Retina (tissue), 1 donor: ENCODE measurements around the gene HBP1.
"Not testable (repeated sequence)": the region's sequence is repeated elsewhere in the genome, so short reads cannot be mapped to it uniquely, and the experiment has no call there.

Source experiments
- DNase-seq: peaks from one replicate; pipeline ENCODE4 v3.0.0-alpha.2; 2016

HBP1 gene, protein sequence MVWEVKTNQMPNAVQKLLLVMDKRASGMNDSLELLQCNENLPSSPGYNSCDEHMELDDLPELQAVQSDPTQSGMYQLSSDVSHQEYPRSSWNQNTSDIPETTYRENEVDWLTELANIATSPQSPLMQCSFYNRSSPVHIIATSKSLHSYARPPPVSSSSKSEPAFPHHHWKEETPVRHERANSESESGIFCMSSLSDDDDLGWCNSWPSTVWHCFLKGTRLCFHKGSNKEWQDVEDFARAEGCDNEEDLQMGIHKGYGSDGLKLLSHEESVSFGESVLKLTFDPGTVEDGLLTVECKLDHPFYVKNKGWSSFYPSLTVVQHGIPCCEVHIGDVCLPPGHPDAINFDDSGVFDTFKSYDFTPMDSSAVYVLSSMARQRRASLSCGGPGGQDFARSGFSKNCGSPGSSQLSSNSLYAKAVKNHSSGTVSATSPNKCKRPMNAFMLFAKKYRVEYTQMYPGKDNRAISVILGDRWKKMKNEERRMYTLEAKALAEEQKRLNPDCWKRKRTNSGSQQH

DNA sequence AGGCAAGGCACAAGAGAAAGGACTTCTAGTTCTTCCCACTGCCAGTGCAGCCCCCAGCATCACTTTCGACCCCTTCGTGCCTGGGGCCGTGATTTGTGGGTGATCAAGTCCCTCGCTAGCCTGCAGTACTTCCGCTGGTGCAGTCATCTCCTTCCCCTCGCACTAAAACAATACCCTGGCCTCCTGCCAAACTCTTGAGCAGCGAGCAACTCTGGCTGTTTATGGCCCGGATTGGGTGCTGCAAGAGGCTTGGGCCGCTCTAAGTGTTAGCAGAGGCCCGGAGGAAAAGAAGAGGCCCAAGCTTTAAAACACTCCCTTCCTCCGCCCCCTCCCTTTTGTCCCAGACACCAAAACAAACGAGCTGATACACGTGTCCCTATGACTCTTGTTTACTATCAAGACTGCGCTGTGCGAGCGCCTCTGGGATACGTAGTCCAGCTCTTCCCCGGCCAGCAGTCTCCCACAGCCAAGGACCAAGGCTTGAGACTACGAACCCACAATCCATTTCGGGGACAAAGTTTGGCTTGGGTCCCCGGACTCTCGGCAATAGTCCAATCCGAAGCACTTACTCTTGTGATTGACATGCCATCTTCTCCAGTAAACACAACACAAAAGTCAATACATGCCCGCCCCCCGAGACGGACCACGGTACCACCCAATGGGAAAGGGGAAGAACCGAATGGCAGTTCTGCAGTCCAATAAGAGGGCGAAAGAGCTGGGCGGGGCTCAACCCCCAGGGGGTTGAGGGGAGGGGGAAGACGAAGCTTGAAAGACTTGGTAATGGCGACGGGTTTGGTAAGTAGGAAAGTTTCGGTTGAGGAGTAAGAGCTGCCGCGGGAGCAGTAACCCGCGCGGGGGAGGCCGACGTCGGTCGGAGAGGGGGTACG is at the start of gene HBP1:
HBP1 (plus strand) TSS at position 771 of the 887 bp plus-strand sequence. CDS start 10,891 bp downstream, outside the sequence.
- peak; percentile 98 for DNase-seq

DNA sequence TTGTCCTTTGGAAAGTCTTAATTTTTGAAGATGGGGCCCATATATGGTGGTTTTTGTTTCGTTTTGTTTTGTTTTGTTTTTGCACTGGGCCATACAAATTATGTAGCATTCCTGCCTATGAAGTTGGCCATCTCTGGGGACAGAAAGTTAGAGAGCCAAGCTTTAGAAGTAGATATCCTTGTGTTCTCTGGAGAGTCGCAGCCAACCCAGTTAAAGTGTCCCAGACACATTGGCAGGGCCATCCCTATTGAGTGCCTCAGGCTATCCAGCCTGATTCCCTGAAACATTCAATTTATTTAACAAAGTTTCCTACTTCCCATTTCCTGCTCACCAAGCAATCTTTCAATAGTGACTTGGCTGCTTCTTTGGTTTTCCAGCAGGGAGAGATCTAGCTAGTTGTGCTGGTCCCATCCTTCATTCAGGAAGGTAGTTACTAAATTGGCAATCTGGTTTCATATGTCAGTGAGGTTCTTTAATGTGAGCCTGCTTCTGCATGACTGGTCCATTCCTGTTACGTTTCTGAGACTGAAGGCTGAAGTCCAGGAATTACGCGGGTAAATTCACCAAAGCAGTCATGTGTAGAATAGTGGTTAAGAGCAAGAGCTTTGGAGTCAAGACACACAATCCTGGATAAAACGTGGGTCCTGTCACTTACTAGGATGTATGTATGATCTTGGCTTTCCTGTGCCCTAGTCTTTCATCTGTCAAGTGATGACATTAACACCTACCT is 49.3 kb upstream of the HBP1 start:
- DNase-seq = peak; percentile 25

DNA sequence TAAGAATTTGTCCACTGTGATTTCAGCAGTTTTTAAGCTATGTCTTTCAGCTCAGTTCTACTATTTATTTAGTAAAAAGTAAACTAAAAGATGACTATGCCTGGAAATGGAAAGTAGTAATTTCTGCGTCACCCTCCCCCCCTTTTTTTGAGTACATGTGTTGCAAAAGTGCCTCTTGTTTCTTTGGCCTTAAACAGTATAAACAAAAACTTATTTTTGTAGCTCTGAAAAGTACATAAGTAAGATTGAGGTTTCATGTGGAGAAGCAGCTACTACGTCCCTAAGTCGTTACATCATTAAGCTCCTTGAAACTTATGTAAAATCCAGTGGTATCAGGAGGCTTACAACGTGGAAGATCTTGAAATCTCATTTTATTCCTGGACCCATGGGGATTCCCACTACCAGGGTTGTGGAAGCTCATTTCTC is 46.3 kb upstream of the HBP1 start:
- DNase-seq = no peak

DNA sequence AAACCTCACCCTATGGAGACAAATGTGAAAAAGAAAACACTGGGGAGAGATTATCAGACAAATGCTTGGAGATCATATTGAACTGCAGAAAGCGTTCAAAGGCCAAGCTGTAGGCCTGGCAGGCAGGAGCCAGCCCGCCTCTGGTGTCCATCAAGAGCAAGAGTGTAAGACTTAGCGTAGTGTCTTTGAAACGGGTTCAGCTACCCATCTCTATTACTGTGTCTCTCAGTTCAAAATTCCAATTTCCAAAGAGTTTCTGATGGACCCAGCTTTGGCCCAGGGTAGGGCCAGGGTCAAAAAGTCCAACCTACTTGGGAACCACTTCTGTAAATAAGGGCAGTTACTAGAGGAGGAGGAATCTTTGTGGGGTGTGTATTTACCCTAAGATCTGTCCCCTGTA is 45.4 kb upstream of the HBP1 start:
- no peak for DNase-seq

DNA sequence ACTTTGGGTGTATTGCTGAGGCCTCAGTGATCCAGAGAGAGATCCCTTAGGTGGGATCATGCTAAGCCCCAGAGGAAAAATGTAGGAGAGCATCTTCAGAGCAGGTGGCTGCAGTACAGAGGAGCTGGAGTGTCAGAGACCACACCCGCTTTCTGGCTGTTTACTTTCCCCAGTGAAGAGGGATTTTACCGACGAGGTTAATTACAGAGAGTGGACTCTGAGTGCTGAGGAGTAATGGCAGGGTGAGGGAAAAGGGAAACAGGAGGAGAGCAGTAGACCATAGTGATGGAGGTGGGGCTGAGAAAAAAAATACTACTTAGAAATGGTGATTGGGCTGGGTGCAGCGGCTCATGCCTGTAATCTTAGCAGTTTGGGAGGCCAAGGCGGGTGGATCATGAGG is 43.3 kb upstream of the HBP1 start:
- no peak for DNase-seq

DNA sequence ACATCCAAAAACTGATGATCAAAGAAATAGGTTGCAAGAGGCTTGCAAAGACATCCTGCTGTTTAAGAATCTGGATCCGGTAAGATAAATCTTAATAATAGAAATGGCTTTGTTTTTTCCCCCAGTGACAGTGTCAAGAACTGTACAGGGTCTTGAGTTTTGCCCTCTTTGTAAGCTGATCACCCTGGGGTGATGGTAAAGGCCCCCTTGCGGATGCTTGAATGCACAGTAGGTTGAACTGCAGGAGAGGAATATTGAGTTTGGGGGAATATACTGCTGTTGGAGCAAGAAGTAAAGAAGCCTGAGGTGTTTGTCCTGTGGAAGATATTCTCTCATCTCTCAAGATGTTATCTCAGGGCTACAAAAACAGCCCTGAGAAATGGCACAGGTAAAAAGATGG is 40.6 kb upstream of the HBP1 start:
- no peak for DNase-seq

DNA sequence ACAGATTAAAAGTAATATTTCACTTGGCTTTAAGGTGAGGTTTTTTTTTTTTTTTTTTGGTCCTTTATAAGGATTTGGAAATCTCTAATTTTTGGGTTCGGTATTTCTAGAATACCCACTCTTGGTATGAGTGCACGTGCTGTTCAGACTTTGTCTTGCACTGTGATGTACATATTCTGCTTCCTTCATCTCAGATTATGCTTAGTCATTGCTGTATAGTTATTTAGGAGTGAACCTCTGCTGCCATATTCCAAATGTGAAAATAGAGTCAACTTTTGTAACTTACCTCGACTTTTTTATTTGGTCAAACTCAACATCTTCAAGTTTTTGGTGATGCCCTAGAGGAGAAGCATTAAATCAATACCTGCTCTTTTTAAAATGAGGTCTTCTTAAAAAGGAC is 40.1 kb upstream of the HBP1 start:
- no peak for DNase-seq

DNA sequence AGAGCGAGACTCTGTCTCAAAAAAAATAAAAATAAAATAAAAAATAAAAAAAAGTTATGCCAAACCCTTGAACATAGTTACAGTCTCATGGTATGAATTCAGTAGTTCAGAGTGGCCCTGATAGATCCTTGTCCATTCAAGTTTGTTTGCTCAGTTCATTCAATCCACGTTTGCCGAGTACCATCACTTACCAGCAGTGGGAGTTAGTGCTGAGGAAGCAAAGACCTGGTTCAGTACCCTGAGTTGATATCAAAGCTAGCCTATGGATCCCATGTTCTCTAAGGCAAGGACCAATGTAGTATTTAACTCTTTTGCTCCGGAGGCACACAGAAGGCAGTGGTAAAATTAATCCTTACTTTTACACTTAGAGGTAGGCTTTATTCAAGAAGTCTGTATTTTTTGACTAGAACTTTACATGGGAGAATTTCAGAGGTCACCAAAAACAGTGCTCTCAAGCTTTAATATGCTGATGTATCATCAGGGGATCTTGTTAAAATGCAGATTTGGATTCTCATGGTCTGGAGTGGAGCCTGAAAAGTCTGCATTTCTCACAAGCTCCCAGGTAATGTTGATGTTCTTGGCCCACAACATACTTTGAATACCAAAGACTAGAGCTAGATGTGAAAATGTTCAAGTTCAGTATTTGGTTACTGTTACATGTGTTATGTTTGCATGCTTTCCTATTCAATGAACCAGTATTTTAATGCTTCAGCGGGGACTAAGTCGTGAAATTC is 38.1 kb upstream of the HBP1 start:
- DNase-seq = no peak

DNA sequence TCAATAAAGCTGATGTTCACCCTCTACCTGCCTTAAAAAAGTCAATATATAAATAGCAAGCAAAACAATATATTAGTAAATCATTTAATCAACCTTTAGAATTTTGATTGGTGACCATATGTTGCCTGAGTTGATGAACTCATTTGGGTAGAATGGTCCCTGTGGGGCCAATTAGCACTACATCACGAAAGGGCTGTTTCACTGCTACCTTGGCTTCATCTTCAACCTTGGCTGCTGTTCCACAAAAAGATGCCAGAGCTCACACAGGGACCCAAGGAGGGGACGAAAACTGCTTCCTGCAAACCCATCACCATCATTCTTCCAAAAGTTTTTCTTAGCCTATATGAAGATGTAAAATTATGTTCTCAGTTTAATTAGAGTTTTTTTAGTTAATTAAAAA is 35.4 kb upstream of the HBP1 start:
- DNase-seq = no peak

DNA sequence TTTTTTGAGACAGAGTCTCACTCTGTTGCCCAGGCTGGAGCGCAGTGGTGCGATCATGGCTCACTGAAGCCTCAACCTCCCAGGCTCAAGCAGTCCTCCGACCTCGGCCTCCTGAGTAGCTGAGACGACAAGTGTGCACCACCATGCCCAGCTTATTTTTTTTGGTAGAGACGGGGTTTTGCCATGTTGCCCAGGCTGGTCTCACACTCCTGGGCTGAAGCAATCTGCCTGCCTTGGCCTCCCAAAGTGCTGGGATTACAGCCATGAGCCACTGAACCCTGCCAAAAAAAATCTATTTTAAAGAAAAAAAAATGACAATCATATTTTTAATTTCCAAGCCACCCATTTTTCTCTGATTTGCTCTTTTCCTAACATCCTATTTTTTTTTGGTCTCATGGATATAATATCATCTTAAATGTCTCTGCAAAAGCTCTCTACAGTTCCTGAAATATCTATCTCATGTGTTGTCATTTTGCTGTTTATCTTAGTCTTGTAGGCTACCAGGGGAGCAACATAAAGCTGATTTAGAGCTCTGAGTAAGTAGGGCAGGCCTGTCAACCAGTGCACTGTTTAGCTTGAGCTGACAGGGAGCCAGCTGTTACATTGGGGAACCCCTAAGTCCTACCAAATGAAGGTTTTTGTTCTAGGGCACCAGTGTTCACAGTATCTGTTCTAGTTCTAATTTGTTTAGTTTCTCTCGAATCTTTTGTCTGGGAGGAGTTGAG is 29.9 kb upstream of the HBP1 start:
- DNase-seq = no peak

DNA sequence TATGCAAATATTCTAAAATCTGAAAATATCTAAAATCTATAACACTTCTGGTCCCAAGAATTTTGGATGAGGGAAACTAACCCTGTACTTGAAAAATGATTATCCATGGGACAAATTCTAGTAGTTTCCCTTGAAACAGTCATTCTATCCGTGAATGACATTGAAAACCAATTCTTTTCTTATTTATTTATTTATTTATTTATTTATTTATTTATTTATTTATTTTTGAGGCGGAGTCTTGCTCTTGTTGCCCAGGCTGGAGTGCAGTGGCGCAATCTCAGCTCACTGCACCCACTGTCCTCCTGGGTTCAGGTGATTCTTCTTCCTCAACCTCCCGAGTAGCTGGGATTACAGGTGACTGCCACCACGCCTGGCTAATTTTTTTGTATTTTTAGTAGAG is 24.9 kb upstream of the HBP1 start:
- not testable (repeated sequence) for DNase-seq

DNA sequence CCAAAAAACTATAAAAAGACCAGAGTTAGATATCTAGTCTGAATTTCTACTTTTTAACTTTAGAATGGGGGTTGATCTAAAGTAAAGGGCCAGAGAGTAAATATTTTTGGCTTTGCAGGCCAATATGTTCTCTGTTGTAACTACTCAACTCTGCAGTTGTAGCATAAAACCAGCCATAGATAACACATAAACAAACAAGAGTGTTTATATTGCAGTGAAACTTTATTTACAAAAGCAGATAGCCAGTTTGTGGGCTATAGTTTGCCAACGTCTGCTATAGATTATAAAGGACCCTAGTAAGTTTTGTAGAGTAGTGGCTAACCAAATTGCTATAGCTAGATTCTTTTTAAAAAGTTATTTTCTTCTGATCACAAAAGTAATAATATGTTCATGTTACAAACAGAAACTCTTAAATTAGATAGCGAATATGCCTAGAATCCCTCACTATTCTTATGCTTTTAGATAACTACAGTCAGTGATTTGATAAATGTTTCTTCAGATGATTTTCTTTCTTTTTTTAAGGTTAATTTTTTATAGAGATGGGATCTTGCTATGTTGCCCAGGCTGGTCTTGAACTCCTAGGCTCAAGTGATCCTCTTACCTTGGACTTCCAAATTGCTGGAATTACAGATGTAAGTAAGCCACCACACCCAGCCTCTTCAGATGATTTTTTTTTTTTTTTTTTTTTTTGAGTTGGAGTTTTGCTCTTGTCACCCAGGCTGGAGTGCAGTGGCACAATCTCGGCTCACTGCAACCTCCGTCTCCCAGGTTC is 23.6 kb upstream of the HBP1 start:
- no peak for DNase-seq

DNA sequence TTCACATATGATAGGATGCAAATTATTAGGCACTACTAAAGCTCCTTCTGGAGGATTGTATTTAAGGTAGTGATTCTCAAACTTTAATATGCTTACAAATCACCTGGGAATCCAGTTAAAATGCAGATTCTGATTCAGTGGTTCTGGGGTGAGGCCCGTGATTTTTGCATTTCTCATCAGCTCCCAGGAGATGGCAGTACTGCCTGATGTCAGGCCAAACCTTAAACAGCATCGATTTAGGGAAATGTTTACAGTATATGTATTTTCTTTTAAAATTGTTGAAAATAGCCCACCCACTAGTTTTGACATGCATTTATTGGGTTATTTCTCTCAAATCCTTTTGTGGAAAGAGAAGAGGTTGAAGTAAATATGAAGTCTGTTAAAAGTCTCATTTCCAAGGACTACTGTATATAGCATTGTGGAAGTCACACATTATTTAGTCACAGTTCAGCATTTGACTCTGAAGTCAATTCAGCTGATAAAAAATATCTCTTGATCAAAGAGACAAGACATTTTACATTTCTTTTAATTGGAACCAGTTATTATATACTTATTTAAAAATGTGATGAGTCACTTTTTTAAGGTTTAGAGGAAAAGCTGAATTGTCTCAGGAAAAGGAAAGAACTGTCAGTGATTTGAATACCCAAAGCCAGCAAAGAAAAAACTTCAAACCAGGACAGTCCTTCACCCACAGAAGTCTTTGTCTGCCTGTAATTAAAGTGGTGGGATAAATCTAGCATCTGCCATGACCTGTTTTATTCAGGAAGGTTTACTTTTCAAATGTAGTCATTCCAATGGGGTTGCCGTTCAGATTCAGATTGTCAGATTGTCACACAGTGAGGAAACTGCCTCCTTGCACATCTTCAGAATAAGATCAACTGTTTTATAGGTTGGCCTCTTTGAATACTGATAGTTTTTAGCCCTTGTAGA is 21.1 kb upstream of the HBP1 start:
- DNase-seq = peak; percentile 27

DNA sequence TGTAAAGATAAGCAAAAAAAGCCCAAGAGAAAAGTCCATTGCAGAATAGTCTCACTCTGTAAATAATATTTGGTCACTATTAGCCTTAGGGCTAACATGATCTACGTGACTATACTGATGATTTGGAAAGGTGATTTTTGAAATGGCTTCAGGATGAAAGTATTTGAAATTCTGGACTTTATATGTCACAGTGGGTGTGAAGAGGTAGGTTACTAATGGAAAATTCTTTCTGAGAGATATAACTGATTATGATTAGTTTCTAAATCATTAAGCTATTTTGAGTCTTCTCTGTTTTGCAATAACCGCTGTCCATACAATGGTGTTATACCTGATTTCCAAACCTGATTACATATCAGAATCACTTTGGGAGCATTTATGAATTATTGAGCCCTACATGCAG is 20.1 kb upstream of the HBP1 start:
- no peak for DNase-seq

DNA sequence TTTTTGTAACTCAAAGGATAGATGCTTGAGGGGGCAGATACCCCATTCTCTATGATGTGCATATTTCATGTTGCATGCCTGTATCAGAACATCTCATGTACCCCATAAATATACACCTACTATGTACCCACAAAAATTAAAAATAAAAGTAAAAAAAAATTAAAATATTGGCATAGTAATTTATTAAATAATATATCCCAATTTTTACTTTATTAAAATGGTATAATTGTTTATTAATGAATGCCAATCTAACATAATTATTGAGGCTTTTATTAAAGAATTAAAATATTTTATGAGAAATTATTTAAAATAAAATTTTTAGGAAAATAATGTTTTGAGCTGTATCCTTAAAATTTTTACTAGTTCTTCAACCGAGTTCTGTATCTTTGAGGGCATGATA is 18.9 kb upstream of the HBP1 start:
- no peak for DNase-seq

DNA sequence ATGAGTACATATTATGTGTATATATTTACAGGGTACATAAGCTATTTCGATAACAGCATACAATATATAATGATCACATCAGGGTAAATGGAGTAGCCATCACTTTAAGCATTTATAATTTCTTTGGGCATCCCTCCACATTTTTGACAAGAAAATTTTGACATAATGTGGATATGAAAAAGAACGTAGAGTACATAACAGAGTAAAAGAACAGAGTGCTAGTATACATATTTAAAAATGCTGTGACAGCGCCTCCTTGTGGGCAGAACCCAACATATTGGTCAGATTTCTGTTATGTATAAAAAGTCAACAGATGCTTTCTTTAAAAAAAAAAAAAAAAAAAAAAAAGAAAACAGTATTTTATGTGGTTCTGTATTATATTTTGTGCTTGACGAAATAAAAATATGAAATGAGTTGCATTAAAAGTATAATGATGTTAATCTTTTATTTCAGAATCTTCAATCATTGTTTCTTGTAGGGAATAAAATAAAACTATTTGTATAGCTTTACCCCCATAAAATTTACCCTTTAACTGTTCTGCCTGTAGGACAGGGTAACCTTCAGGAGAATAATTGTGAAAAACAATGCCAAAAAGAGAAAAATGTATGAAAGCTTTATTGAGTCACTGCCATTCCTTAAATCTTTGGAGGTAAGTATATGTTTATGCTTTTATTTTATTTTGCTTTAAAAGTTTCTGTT is 18.3 kb upstream of the HBP1 start:
- DNase-seq = peak; percentile 35

DNA sequence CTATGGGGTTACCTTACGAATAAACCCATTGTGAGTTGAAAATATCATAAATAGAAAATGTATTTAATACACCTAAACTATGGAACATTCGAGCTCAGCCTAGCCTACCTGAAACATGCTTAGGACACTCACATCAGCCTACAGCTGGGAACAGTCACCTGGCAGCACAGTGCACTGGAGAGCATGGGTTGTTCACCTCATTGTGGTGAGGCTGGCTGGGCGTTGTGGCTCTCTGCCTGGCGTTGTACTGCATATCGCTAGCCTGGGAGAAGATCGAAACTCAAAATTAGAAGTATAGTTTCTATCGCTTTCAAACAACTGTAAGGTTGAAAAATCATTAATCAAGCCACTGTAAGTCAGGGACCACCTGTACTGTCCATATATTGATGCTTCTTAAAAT is 17.3 kb upstream of the HBP1 start:
- no peak for DNase-seq

DNA sequence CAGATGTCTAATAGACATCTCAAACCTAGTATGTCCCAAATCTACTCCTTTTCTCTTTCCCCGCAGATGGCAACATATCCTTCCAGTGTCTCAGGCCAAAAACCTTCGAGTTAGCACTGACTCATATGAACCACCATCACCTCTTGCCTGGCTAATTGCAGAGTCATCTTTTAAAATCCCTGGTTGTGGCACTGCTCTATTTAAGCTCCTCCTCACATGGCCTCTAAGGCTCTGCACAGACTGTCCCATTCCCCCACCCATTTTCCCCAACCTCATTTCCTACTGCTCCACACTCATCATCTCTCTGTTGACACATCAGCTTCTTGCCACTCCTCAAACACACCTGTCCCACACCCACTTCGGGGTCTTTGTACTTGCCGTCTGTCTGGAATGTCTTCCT is 16.8 kb upstream of the HBP1 start:
- no peak for DNase-seq

DNA sequence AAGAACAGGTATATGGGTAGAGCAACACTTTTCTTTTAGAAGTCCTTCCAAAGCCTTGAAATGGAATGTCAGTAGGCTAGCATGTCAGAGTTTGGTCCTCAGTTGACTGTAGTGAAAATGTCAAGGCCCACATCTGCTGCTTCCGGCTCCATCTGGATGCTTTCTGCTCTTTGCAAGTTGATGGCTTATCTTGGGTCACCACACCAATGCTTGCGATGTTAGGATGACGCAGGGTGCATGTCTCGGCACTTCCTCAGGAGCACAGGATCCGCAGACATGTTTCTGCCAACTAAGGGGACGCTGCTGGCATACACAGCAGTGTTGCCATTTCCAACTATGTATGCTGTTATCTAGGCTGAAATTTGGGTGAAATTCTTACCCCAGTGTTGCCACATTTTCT is 14.0 kb upstream of the HBP1 start:
- DNase-seq = no peak
